Stimulated activated CD8-positive, alpha-beta memory T cell treated with anti-CD3 and anti-CD28 coated beads, Interleukin-4, amount 100 ng/mL, for 24 hours (primary cell): ENCODE results near the gene APLP1.
"Not testable (repeated sequence)": the region's sequence is repeated elsewhere in the genome, so short reads cannot be mapped to it uniquely, and the experiment has no call there.

Experiments
- DNase-seq: peaks from one replicate; pipeline ENCODE4 v3.0.0-alpha.2; 2020; ENCODE audit warnings: low read depth

APLP1 gene

DNA sequence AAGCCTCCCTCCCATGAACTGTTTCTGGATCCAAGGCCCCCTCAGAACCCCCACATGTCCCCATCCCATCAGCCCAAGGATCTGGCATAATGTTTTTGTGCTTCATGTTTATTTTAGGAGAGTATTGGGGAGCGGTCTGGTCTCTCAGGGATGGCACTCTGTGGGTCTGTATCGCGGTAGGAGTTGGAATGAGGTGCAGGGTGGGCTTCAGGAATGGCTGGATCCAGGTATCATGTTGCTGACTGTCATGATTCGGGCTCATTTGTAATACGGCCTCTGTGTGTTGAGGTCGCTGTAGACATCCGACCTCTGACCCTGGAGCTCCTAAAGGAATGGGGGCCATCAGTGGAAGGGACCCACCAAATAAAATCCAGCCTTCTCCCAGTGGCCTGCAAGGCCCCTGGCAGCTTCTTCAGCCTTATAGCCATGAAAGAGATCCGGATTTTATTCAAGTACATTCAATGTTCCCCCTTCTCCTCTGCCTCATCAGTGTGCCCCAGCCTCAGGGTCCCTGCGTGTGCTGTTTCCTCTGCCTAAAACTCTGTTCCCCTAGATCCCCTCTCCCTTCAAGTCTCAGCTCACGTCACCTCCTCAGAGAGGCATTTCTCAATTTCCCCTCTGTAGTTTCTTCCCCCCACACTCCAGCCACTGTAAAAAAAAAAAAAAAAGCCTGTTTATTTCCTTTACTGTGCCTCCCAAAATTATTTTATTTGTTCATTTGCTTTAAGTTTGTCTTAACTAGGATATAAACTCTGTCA is 36.1 kb downstream of the APLP1 start:
- DNase-seq: no peak

DNA sequence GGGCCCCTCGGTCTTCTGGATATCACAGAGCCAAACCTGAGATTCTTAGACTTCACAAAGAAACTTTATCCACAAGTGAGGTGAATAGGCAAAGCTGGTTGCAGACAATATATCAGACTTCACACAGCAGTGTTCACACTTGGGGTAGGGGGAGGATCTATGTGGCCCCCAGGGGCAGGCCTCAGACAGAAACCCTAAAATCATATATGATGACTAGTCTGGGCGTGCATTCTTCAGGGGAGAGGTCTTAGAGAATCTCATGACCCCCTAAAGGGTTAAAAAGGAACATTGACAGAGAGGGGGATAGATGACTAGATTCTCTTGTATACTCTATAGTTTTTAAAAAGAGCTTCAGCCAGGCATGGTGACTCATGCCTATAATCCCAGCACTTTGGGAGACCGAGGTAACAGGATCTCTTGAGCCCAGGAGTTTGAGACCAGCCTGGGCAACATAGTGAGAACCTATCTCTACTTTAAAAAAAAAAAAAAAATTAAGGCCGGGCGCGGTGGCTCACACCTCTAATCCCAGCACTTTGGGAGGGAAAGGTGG is 36.9 kb downstream of the APLP1 start:
- no peak for DNase-seq

- no peak for DNase-seq
Observed at GRCh38 chr19:35907377-35907745, 39.0 kb downstream of the APLP1 start.

GRCh38 chr19:35908010-35908441 is 39.7 kb downstream of the APLP1 start, which contains the start of gene TYROBP:
Gene TYROBP (minus strand): TSS chr19:35908295. CDS start chr19:35908228, 67 bp downstream.
- DNase-seq: no peak

GRCh38 chr19:35908973-35909683 is 40.8 kb downstream of the APLP1 start:
- DNase-seq: no peak

DNA sequence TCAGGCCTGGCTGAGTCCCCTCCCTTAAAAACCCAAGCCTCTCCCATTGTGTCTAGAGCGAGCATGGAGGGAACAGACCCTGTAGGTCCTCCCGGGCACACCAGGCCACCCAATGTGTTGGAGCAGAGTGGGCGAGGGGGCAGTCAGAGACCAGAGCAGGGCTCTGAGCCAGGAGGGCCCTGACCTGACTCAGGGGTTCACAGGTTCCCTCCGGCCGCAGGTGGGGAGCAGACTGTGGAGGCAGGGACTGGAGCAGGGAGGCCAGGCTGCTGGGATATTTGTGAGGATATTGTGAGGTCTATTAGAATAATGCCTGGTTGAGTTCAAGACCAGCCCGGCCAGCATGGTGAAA is 41.3 kb downstream of the APLP1 start:
- DNase-seq: no peak

GRCh38 chr19:35910355-35910754 is 42.0 kb downstream of the APLP1 start:
- DNase-seq: not testable (repeated sequence)

DNA sequence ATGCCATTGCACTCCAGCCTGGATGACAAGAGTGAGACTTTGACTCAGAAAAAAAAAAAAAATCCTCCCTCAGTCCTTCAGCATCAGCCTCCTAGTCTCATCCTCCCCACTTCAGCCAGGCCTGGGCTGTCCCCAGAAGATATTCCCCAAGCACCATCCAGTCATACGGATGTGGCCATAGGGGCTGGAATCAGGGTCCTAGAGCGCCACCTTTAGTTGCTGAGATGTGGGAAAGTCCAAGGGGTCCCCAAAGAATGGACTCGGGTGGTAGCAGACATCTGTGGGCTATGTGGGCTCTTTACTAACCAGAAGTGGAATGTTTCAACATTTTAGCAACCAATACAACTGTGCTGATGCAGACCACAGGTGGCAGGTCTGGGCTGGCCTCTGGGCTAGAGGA is 42.8 kb downstream of the APLP1 start:
- no peak for DNase-seq

GRCh38 chr19:35911790-35912189 is 43.4 kb downstream of the APLP1 start:
- DNase-seq: no peak

- DNase-seq: no peak
Observed at GRCh38 chr19:35913589-35913988, 45.2 kb downstream of the APLP1 start.

DNA sequence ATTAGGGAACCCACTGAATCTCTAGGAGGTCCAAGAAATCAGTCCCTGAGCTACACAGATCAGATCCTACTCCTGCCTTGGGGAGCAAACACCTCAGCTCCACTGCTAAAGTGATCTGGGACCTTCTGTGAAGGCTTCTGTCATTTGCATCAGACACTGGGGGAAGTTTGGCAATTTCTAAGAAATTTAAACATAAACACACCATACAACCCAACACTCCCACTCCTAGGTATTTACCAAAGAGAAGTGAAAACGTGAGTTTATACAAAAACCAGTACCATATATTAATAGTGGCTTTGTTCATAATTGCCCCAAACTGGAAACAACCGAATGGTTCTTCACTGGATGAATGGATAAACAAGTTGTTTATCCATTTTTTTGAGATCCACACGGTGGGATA is 47.1 kb downstream of the APLP1 start:
- DNase-seq: no peak

DNA sequence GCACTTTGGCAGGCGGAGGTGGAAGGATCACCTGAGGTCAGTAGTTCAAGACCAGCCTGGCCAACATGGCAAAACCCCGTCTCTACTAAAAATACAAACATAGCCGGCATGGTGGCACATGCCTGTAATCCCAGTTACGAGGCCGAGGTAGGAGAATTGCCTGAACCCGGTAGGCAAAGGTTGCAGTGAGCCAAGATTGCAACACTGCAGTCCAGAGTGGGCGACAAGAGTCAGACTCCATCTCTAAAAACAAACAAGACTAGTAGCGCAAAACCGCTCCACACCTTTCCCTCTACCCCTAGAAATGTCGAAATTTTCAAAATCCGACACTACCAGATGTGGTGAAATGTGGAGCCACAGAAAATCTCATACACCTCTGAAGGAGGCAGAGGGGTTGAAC is 50.9 kb downstream of the APLP1 start:
- no peak for DNase-seq

- DNase-seq: no peak
Observed at GRCh38 chr19:35921012-35921411, 52.6 kb downstream of the APLP1 start.

GRCh38 chr19:35925501-35925900 is 57.1 kb downstream of the APLP1 start:
- DNase-seq: no peak

- no peak for DNase-seq
Observed at GRCh38 chr19:35928507-35928906, 60.1 kb downstream of the APLP1 start.
